T-cell (primary cell): ENCODE data around the gene NR2C2AP. TPM values are rescaled to one million over a fixed set of nuclear protein-coding genes. Genes with fewer than 3 reads are reported as not detected.
"Not testable (repeated sequence)": the region's sequence is repeated elsewhere in the genome, so short reads cannot be mapped to it uniquely, and the experiment has no call there.

Experiments used
- ATAC-seq, 4 experiments: fragments of 200-7000 bp in 3 of 4; fragments of 150-1000 bp in 1 of 4; cut with Tn5 transposase; replicated peaks in 1 of 4; 1 replicate in 3 of 4; 2 replicates in 1 of 4; pipeline ENCODE4 v1.10.0; 2021; ENCODE audit warnings: moderate library complexity in 3 of 4, mild to moderate bottlenecking in 2 of 4, moderate number of reproducible peaks in 1 of 4
- CTCF ChIA-PET, 2 donors: fragments of 300-600 bp; sonication (Branson Sonifier 250); formaldehyde crosslinking; loops; one replicate each; lab custom pipeline; 2022; ENCODE audit warnings: antibody characterized with exemption in 2 of 2; lab: Charles Lee
- POLR2A ChIA-PET, 2 donors: fragments of 300-600 bp; sonication (Branson Sonifier 250); formaldehyde crosslinking; loops; one replicate each; lab custom pipeline; 2022; ENCODE audit warnings: antibody characterized with exemption in 2 of 2; lab: Charles Lee
- DNase-seq, 35 experiments: peaks; one replicate each; pipeline versions ENCODE4 v3.0.0 to v3.0.0-alpha.2; 2013 to 2023
- H3K27ac ChIP-seq: one replicate; pipeline ENCODE4 v1.5.1; 2013; ENCODE audit warnings: low read length
- H3K27me3 ChIP-seq, 2 experiments: replicated peaks in 1 of 2; 1 replicate in 1 of 2; 2 replicates in 1 of 2; pipeline versions ENCODE4 v1.6.1 to v1.7.0; 2013; ENCODE audit warnings: low read length in 1 of 2, mixed read lengths in 1 of 2; ENCODE audit not compliant: control insufficient read depth in 2 of 2, insufficient read depth in 2 of 2; ENCODE audit errors: extremely low read depth in 1 of 2
- H3K36me3 ChIP-seq, 2 donors: 1 replicate in 1 of 2; 2 replicates in 1 of 2; pipeline versions ENCODE4 v1.6.1 to v1.7.0; 2013; ENCODE audit warnings: low read length in 1 of 2; ENCODE audit not compliant: control insufficient read depth in 2 of 2, insufficient read depth in 1 of 2; ENCODE audit errors: extremely low read depth in 1 of 2
- H3K4me1 ChIP-seq, 2 experiments: 1 replicate in 1 of 2; 2 replicates in 1 of 2; pipeline versions ENCODE4 v1.6.1 to v1.7.0; 2013; ENCODE audit warnings: low read length in 2 of 2, mixed read lengths in 1 of 2; ENCODE audit not compliant: insufficient read depth in 2 of 2, control insufficient read depth in 1 of 2; ENCODE audit errors: extremely low read depth in 1 of 2
- H3K4me3 ChIP-seq, 2 donors: 1 replicate in 1 of 2; 2 replicates in 1 of 2; pipeline versions ENCODE4 v1.5.1 to v1.7.0; 2013; ENCODE audit warnings: mild to moderate bottlenecking in 2 of 2, low read length in 1 of 2, moderate library complexity in 1 of 2; ENCODE audit not compliant: control insufficient read depth in 1 of 2; ENCODE audit errors: extremely low read depth in 1 of 2
- H3K9me3 ChIP-seq: 2 replicates; pipeline ENCODE4 v1.7.0; 2013
- H3K27ac Mint-ChIP-seq, 2 donors: one replicate each; pipeline ENCODE4 v1.8.0; 2020 to 2021; ENCODE audit warnings: mild to moderate bottlenecking in 2 of 2, mixed read lengths in 2 of 2
- H3K27me3 Mint-ChIP-seq, 2 donors: one replicate each; pipeline ENCODE4 v1.8.0; 2021 to 2022; ENCODE audit warnings: mixed read lengths in 2 of 2
- H3K36me3 Mint-ChIP-seq: one replicate; pipeline ENCODE4 v1.8.0; 2021; ENCODE audit warnings: mixed read lengths
- H3K4me1 Mint-ChIP-seq, 3 donors: one replicate each; pipeline ENCODE4 v1.8.0; 2020 to 2022; ENCODE audit warnings: mixed read lengths in 3 of 3, mild to moderate bottlenecking in 1 of 3
- H3K4me3 Mint-ChIP-seq, 3 donors: one replicate each; pipeline ENCODE4 v1.8.0; 2020 to 2022; ENCODE audit warnings: mild to moderate bottlenecking in 3 of 3, mixed read lengths in 3 of 3, moderate library complexity in 3 of 3
- H3K9me3 Mint-ChIP-seq, 3 donors: one replicate each; pipeline ENCODE4 v1.8.0; 2020 to 2022; ENCODE audit warnings: mixed read lengths in 3 of 3
- WGBS: methylation state at CpG from one replicate; pipeline ENCODE4 v1.1.5; 2013; ENCODE audit warnings: missing lambda C conversion rate; ENCODE audit not compliant: insufficient coverage; 5-methylcytosine and 5-hydroxymethylcytosine counted together
- total RNA-seq, 35 experiments: library from RNA in 6 of 35; stranded (reverse) in 6 of 35; fragments of 120-200 nt in 1 of 35; gene quantifications; one replicate each; pipeline versions ENCODE4 v1.2.1 to v1.2.4 and lab custom pipeline; 2013 to 2026

NR2C2AP gene
- total RNA-seq, 5 donors from 2014 or later (not counting 1 experiment from before 2014, with no cell fraction given): 17.8 to 32.2 (median 28.6) TPM

DNA sequence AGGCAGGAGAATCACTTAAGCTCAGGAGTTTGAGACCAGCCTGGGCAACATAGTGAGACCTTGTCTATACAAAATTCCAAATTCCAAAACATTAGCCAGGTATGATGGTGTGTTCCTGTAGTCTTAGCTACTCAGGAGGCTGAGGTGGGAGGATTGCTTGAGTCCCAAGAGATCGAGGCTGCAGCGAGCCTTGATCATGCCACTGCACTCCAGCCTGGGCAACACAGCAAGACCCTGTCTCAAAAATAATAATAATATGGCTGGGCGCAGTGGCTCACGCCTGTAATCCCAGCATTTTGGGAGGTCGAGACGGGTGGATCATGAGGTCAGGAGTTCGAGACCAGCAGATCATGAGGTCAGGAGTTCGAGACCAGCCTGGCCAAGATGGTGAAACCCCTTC, 17.8 kb upstream of the NR2C2AP start:
- H3K36me3 Mint-ChIP-seq, H3K9me3 Mint-ChIP-seq, DNase-seq, H3K4me3 Mint-ChIP-seq, CTCF ChIA-PET, H3K4me3 ChIP-seq, H3K36me3 ChIP-seq, H3K9me3 ChIP-seq, ATAC-seq, H3K4me1 Mint-ChIP-seq, H3K27ac ChIP-seq, H3K27ac Mint-ChIP-seq: not testable (repeated sequence)
- peaks cover 13 to 16% of the 10 kb centered on the region in 2 donors for H3K27me3 Mint-ChIP-seq
- WGBS: 60% methylated on average over 3 of the region's 8 CpGs
- POLR2A ChIA-PET: interaction anchor here in 1 of 2 donors (0.6 kb wide), 1 partner anchor 643 kb away, joined by 3 read pairs; no protein-coding TSS in a partner anchor
- Histone ChIP-seq H3K4me1 (peaks cover 0 to 11% of the 10 kb centered on the region in 2 experiments), H3K27me3 (peaks cover 0 to 42% of the 10 kb centered on the region in 2 experiments)

GRCh38 chr19:19218911-19219310, 15.7 kb upstream of the NR2C2AP start:
- WGBS: 86% methylated on average over 19 of the region's 21 CpGs
- no peaks in the 10 kb centered on the region for H3K4me1 ChIP-seq
- peaks cover 24 to 27% of the 10 kb centered on the region in 2 donors for H3K27me3 Mint-ChIP-seq
- peaks cover 0 to 8% (median 0%) of the 10 kb centered on the region in 3 donors for H3K4me1 Mint-ChIP-seq
- H3K9me3 ChIP-seq: no peaks in the 10 kb centered on the region
- ChIA-PET CTCF (no interaction called here), POLR2A (no interaction called here)
- no peak overlapping the region for H3K27ac ChIP-seq
- DNase-seq (no peak), ATAC-seq (no peak)
- peaks cover 2 to 43% of the 10 kb centered on the region in 2 experiments for H3K27me3 ChIP-seq
- H3K4me3 ChIP-seq: no peak overlapping the region
- H3K36me3 Mint-ChIP-seq: no peaks in the 10 kb centered on the region
- no peak overlapping the region for H3K27ac Mint-ChIP-seq
- H3K4me3 Mint-ChIP-seq: no peak overlapping the region
- H3K9me3 Mint-ChIP-seq: no peaks in the 10 kb centered on the region
- H3K36me3 ChIP-seq: no peaks in the 10 kb centered on the region

- Histone ChIP-seq H3K4me3 (no peak overlapping the region), H3K4me1 (no peaks in the 10 kb centered on the region), H3K9me3 (no peaks in the 10 kb centered on the region), H3K36me3 (no peaks in the 10 kb centered on the region), H3K27ac (no peak overlapping the region), H3K27me3 (peaks cover 9 to 59% of the 10 kb centered on the region in 2 experiments)
- H3K27ac Mint-ChIP-seq: no peak overlapping the region
- no peaks in the 10 kb centered on the region for H3K36me3 Mint-ChIP-seq
- H3K4me1 Mint-ChIP-seq: peaks cover 0 to 15% (median 2%) of the 10 kb centered on the region in 3 donors
- no peak for ATAC-seq
- H3K4me3 Mint-ChIP-seq: no peak overlapping the region
- POLR2A ChIA-PET: no interaction called here
- CTCF ChIA-PET: no interaction called here
- no peaks in the 10 kb centered on the region for H3K9me3 Mint-ChIP-seq
- DNase-seq: no peak
- 79% methylated on average over 3 of the region's 4 CpGs for WGBS
- H3K27me3 Mint-ChIP-seq: peaks cover 37 to 45% of the 10 kb centered on the region in 2 donors
These were observed 13.9 kb upstream of the NR2C2AP start for GRCh38 chr19:19217099-19217498.

GRCh38 chr19:19215792-19216191, 12.6 kb upstream of the NR2C2AP start:
- peaks cover 12 to 72% of the 10 kb centered on the region in 2 experiments for H3K27me3 ChIP-seq
- no peaks in the 10 kb centered on the region for H3K36me3 ChIP-seq
- ChIA-PET POLR2A (no interaction called here), CTCF (no interaction called here)
- Mint-ChIP-seq H3K4me1 (peaks cover 0 to 15% (median 2%) of the 10 kb centered on the region in 3 donors), H3K4me3 (no peak overlapping the region), H3K27ac (no peak overlapping the region), H3K36me3 (no peaks in the 10 kb centered on the region), H3K9me3 (no peaks in the 10 kb centered on the region), H3K27me3 (peaks cover 42 to 52% of the 10 kb centered on the region in 2 donors)
- no peak overlapping the region for H3K4me3 ChIP-seq
- no peak for ATAC-seq
- no CpG with 5 or more reads among the region's 4 CpGs for WGBS
- H3K9me3 ChIP-seq: no peaks in the 10 kb centered on the region
- no peak for DNase-seq
- no peak overlapping the region for H3K27ac ChIP-seq
- H3K4me1 ChIP-seq: no peaks in the 10 kb centered on the region

- peaks cover 48 to 57% of the 10 kb centered on the region in 2 donors for H3K27me3 Mint-ChIP-seq
- H3K27ac ChIP-seq: no peak overlapping the region
- no peaks in the 10 kb centered on the region for H3K4me1 ChIP-seq
- no peak overlapping the region for H3K4me3 Mint-ChIP-seq
- H3K4me3 ChIP-seq: no peak overlapping the region
- POLR2A ChIA-PET: no interaction called here
- ATAC-seq (no peak), DNase-seq (peak in 10 of 35 experiments; percentile 10 to 45 (median 24))
- no peaks in the 10 kb centered on the region for H3K36me3 Mint-ChIP-seq
- peaks cover 0 to 15% (median 5%) of the 10 kb centered on the region in 3 donors for H3K4me1 Mint-ChIP-seq
- no peaks in the 10 kb centered on the region for H3K9me3 Mint-ChIP-seq
- no peaks in the 10 kb centered on the region for H3K36me3 ChIP-seq
- H3K27me3 ChIP-seq: peaks cover 12 to 81% of the 10 kb centered on the region in 2 experiments
- H3K9me3 ChIP-seq: no peaks in the 10 kb centered on the region
- peak overlapping the region in 1 of 2 donors; percentile 27 for H3K27ac Mint-ChIP-seq
- CTCF ChIA-PET: no interaction called here
- 14% methylated on average over 1 of the region's 8 CpGs for WGBS
These were observed 11.7 kb upstream of the NR2C2AP start for GRCh38 chr19:19214892-19215291.

DNA sequence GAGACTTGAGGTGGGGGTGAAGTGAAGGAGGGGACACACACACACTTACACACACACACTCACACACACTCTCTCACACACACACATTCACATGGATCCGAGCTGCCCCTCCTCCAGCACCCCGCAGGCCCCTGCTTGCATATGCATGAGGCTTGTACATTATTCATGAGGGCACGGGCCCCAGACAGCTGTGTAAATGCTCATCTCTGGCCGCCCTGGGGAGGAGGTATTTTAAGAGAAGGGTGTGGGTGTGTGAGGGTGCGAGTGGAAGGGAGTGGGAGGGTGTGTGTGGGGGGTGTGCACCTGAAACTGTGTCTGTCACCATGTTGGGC, 10.9 kb upstream of the NR2C2AP start:
- Histone ChIP-seq H3K4me1 (no peaks in the 10 kb centered on the region), H3K27ac (no peak overlapping the region), H3K4me3 (no peak overlapping the region), H3K27me3 (peaks cover 12 to 86% of the 10 kb centered on the region in 2 experiments), H3K9me3 (no peaks in the 10 kb centered on the region), H3K36me3 (no peaks in the 10 kb centered on the region)
- Mint-ChIP-seq H3K9me3 (no peaks in the 10 kb centered on the region), H3K36me3 (no peaks in the 10 kb centered on the region), H3K27ac (peak overlapping the region in 1 of 2 donors; percentile 53), H3K27me3 (peaks cover 48 to 63% of the 10 kb centered on the region in 2 donors), H3K4me3 (no peak overlapping the region), H3K4me1 (peaks cover 0 to 15% (median 5%) of the 10 kb centered on the region in 3 donors)
- DNase-seq (no peak), ATAC-seq (no peak)
- CTCF ChIA-PET: interaction anchor here in 1 of 2 donors (0.5 kb wide), 1 partner anchor 13 kb away, joined by 5 read pairs; no protein-coding TSS in a partner anchor
- 7% methylated on average over 2 of the region's 5 CpGs for WGBS
- POLR2A ChIA-PET: no interaction called here
